AG04449 (cell line): ENCODE data around the gene MAML2.

ENCODE experiments used
- CTCF ChIA-PET: fragments of 350-600 bp; formaldehyde crosslinking; extraction: SDS; loops from one replicate; lab custom pipeline; 2021; ENCODE audit warnings: antibody characterized with exemption; lab: Yijun Ruan, JAX
- POLR2A ChIA-PET: fragments of 400-600, 350-600 bp; formaldehyde crosslinking; extraction: SDS; loops from one replicate; lab custom pipeline; 2020; ENCODE audit warnings: antibody characterized with exemption, inconsistent platforms; lab: Yijun Ruan, JAX
- DNase-seq: peaks from one replicate; pipeline ENCODE4 v3.0.0-alpha.2; 2010; ENCODE audit warnings: low read depth, low spot score
- H3K4me3 ChIP-seq: 2 replicates; pipeline ENCODE4 v1.5.1; 2011; ENCODE audit warnings: low read depth, mild to moderate bottlenecking, control low read depth, low read length
- TF ChIP-seq, protein P1 (sequence below): IDR thresholded peaks from one replicate; pipeline ENCODE4 v1.5.1; 2011; ENCODE audit warnings: mild to moderate bottlenecking, moderate library complexity, low read length, control low read depth, inconsistent platforms; ENCODE audit not compliant: insufficient read depth; ENCODE audit errors: missing control alignments

The MAML2 gene

DNA sequence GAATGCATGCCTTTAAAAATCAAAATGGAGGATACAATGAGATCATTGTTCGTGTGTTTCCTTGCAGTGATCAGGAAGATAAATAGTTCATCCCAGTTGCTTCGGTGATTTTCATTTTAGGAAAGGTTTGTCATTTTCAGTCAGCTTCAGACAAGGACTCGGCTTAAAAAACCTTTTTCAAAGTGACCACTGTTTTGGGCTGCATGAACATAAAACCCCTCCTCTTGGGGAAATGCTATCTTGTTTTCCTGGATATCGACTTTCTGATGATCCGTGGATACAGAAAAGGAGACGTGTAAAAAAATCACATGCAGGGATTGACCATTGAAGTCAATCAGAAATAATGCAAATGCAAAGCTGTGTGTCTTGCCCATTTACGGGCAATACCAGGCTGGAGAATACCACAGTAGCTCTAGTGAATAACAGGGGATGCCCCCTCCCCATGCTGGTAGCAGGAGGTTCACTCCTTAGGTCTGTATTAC, 146.8 kb downstream of the MAML2 start:
- DNase-seq, result no peak
- TF ChIP-seq, protein P1, sequence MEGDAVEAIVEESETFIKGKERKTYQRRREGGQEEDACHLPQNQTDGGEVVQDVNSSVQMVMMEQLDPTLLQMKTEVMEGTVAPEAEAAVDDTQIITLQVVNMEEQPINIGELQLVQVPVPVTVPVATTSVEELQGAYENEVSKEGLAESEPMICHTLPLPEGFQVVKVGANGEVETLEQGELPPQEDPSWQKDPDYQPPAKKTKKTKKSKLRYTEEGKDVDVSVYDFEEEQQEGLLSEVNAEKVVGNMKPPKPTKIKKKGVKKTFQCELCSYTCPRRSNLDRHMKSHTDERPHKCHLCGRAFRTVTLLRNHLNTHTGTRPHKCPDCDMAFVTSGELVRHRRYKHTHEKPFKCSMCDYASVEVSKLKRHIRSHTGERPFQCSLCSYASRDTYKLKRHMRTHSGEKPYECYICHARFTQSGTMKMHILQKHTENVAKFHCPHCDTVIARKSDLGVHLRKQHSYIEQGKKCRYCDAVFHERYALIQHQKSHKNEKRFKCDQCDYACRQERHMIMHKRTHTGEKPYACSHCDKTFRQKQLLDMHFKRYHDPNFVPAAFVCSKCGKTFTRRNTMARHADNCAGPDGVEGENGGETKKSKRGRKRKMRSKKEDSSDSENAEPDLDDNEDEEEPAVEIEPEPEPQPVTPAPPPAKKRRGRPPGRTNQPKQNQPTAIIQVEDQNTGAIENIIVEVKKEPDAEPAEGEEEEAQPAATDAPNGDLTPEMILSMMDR, result no peak
- ChIA-PET CTCF (interaction anchor here (0.7 to 2.2 kb wide), 3 partner anchors 34 to 148 kb away, joined by 3 to 9 read pairs (median 6); no protein-coding TSS in a partner anchor), POLR2A (no interaction called here)
- no peak overlapping the region for H3K4me3 ChIP-seq

DNA sequence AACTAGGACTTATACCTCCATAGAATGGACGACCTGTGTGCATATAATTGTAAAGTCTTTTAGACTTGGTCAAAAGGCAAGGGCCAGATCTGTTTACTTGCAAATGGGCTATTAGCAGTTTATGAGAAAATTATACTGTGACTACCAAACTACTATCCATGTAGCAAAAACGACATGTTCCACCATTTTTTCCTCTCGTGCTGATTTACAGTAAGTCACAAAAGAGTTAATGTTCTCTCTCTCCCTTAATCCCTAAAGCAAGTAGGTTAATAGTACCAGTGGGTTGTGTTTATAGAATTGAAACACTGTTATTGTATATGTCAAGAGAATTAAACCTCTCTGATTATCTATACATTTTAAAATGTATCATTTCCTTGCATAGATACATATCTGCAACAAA, 147.3 kb downstream of the MAML2 start:
- TF ChIP-seq, protein P1, result no peak
- ChIA-PET CTCF (no interaction called here), POLR2A (no interaction called here)
- no peak for DNase-seq
- H3K4me3 ChIP-seq, result no peak overlapping the region

DNA sequence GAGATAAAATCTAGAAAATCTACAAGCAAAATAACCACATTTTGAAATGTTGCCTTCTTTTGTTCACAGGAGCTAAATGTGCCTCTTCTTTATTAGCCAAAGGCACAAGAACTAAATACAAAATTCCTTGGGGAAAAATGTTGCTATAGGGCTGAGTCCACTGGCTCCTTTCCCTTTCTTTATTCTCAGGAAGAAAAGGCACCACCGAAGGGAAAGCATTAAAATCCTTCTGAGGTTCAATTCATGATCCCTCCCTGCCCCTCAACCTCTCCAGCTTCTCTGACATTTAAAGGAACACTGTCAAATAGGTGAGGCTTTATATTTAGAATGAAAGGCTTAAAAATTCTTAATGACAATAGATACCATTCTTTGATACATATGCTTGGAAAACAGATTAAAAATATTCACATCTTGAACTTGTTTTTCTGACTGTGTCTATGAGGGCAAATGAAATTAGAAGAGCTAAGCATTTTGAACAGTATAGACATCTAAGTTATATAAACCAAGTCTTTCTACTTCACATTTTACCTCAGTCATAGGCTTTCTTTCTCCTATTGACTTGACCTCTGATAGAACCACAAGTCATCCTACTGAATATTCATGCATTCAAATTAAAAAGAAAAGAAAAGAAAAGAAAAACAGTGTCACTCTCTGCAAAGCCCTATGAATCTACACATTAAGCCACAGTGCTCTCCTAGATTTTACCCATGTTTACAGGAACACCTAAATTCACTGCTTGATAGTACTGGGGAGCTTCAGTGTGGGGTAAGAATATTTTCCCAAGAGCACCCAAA, 148.2 kb downstream of the MAML2 start:
- ChIA-PET CTCF (interaction anchor here (1.0 to 1.3 kb wide), 4 partner anchors 12 to 143 kb away, joined by 3 to 5 read pairs (median 4); no protein-coding TSS in a partner anchor), POLR2A (no interaction called here)
- TF ChIP-seq, protein P1, result no peak
- no peak overlapping the region for H3K4me3 ChIP-seq
- no peak for DNase-seq

DNA sequence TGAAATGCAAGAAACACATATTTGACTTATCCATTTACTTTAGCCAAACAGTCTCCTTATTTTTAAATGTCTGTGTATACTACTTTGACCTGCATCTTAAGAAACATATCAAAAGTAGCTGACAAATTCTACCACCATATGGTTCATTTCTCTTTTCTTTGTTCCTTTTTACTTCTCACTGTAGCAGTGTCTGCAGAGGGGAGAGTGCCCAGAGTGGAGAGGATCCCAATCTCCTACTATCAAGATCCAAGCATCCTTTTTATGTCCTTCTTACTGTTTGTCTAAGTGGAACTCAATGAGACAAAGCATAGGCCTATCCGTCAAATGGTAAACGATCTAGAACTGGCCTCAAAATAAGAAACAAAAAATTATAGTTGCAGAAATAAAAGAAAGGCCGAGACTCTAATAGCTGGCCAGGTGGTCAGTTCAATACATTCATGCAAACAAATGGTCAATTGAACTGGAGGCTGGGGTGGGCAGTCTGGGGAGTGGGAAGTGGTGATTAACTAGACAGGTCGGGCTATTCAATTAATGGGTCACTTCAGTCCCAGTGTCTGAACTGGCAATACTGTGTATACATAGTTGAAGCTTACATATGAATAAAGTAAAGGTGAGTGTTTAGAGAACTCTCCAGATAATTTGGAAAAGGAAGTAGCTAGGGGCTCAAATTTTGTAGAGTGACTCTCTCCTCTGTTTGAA, 149.1 kb downstream of the MAML2 start:
- POLR2A ChIA-PET, result no interaction called here
- TF ChIP-seq, protein P1, result no peak
- H3K4me3 ChIP-seq, result no peak overlapping the region
- CTCF ChIA-PET, result interaction anchor here (1.0 to 1.4 kb wide), 5 partner anchors 8 to 144 kb away, joined by 3 to 5 read pairs (median 3); no protein-coding TSS in a partner anchor
- DNase-seq, result no peak

DNA sequence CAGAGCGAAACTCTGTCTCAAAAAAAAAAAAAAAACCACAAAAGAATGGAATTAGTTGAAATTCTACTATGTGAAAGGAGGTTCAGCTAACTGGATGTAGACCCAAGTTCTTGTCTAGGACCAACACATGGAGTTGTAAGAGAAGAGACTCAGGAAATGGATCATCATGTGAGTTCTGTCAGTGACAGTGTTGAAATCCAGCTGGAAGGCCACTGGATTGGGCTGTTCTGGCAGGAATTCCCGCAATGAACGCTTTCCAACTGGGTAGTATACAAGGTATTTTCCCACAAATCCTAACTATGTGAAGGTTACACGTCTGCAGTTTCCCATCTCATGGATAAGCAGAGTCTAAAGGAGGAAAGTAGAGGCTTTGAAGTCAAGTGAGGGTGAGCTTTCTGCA, 151.2 kb downstream of the MAML2 start:
- DNase-seq, result no peak
- no peak overlapping the region for H3K4me3 ChIP-seq
- POLR2A ChIA-PET, result no interaction called here
- CTCF ChIA-PET, result interaction anchor here (1.4 kb wide), 1 partner anchor 137 kb away, joined by 6 read pairs; no protein-coding TSS in a partner anchor
- TF ChIP-seq, protein P1, result no peak
